D341Med (cell line): Measurements from ENCODE around the gene CYB5D1.

Source experiments
- DNase-seq: peaks from one replicate; pipeline ENCODE4 v3.0.0; 2012; ENCODE audit warnings: low spot score

The CYB5D1 gene

DNA sequence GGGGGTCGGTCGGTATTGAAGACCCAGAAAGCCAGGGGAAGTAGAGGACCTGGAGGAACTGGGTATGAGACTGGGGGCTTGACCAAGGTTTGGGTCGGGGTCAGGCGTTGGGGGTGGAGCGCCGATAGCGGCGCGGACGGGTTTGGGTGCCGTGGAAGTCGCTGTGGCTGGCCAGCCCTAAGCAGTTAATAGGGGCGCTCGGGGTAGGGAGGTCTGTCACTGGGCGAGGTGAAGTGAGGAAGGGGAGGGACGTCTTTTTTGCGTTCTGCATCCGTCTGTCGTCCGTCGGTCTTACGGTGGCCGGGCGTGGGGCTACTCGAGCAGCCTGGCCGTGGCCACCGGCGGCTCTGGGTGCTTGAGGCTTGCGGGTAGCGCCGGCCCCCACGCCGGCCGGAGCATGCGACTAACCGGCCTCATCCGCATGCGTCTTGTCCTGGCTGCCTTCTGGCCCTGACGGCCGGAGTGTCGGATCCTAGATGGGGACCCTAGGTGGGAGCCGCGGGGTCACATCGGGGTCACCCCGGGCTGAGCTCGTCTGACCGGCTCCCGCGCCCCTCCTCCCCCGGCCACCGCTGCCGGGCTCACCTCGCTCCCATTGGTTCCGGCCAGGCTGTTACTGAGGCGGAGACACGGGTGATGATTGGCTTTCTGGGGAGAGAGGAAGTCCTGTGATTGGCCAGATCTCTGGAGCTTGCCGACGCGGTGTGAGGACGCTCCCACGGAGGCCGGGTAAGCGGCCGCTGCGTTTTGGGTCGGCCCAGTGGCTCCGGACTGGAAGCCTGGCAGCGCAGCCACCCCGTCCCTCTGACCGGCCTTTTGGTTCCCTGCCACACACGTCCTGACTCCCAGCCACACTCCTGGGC lies 13.3 kb upstream of the CYB5D1 start:
- DNase-seq, result peak; percentile 79

DNA sequence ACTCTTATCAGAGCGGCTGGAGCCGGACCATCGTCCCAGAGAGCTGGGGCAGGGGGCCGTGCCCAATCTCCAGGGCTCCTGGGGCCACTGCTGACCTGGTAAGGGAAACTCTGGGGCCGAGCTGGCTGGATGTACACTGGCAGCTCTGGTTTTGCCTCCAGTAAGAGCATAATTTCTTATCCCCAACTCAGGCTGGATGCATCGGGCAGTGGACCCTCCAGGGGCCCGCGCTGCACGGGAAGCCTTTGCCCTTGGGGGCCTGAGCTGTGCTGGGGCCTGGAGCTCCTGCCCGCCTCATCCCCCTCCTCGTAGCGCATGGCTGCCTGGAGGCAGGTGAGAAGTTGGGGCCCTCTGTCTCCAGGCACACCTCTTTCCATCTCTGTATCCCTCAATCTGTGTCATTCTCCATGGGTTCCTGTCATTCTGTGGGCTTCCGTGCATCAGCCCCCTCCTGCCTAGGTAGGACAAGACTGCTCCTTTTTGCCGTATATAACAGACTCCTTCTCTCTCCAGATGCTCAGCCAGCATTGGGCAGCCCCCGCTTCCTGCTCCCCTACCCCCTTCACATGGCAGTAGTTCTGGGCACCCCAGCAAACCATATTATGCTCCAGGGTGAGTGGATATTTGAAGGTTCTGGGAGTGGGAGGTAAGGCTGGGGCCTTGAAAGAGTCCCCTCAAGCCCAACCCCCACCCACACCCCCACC lies 12.3 kb upstream of the CYB5D1 start:
- DNase-seq, result no peak

DNA sequence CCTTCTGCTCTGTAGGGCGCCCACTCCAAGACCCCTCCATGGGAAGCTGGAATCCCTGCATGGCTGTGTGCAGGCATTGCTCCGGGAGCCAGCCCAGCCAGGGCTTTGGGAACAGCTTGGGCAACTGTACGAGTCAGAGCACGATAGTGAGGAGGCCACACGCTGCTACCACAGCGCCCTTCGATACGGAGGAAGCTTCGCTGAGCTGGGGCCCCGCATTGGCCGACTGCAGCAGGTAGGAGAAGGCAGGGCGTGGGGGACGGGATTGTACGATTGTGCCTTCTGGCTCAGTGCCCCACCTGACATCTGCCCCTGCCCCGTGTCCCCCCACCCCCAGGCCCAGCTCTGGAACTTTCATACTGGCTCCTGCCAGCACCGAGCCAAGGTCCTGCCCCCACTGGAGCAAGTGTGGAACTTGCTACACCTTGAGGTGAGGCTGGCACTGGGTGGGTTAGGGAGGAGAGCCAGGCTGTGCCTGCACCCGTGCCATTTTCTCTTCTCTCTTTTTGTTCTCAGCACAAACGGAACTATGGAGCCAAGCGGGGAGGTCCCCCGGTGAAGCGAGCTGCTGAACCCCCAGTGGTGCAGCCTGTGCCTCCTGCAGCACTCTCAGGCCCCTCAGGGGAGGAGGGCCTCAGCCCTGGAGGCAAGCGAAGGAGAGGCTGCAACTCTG lies 11.6 kb upstream of the CYB5D1 start:
- DNase-seq, result no peak

DNA sequence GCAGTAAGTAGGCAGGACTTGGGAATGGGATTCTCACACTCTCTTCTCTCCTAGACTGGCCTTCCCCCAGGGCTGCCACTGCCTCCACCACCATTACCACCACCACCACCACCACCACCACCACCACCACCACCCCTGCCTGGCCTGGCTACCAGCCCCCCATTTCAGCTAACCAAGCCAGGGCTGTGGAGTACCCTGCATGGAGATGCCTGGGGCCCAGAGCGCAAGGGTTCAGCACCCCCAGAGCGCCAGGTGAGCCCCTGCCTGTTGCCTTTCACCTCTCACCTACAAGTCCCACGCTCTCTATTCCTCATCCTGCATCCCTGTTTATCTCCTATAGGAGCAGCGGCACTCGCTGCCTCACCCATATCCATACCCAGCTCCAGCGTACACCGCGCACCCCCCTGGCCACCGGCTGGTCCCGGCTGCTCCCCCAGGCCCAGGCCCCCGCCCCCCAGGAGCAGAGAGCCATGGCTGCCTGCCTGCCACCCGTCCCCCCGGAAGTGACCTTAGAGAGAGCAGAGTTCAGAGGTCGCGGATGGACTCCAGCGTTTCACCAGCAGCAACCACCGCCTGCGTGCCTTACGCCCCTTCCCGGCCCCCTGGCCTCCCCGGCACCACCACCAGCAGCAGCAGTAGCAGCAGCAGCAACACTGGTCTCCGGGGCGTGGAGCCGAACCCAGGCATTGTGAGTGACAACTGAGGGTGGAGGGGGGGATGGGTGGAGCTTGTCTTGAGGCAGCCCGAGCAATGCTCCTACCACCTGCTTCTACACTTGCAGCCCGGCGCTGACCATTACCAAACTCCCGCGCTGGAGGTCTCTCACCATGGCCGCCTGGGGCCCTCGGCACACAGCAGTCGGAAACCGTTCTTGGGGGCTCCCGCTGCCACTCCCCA lies 10.8 kb upstream of the CYB5D1 start:
- DNase-seq, result no peak

DNA sequence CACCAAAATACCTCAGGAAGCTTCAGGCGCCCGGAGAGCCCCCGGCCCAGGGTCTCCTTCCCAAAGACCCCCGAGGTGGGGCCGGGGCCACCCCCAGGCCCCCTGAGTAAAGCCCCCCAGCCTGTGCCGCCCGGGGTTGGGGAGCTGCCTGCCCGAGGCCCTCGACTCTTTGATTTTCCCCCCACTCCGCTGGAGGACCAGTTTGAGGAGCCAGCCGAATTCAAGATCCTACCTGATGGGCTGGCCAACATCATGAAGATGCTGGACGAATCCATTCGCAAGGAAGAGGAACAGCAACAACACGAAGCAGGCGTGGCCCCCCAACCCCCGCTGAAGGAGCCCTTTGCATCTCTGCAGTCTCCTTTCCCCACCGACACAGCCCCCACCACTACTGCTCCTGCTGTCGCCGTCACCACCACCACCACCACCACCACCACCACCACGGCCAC lies 9.6 kb upstream of the CYB5D1 start:
- DNase-seq, result no peak

DNA sequence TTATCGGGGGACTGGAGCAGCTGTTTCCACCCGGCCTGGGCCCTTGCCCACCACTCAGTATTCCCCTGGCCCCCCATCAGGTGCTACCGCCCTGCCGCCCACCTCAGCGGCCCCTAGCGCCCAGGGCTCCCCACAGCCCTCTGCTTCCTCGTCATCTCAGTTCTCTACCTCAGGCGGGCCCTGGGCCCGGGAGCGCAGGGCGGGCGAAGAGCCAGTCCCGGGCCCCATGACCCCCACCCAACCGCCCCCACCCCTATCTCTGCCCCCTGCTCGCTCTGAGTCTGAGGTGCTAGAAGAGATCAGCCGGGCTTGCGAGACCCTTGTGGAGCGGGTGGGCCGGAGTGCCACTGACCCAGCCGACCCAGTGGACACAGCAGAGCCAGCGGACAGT lies 9.1 kb upstream of the CYB5D1 start:
- no peak for DNase-seq

DNA sequence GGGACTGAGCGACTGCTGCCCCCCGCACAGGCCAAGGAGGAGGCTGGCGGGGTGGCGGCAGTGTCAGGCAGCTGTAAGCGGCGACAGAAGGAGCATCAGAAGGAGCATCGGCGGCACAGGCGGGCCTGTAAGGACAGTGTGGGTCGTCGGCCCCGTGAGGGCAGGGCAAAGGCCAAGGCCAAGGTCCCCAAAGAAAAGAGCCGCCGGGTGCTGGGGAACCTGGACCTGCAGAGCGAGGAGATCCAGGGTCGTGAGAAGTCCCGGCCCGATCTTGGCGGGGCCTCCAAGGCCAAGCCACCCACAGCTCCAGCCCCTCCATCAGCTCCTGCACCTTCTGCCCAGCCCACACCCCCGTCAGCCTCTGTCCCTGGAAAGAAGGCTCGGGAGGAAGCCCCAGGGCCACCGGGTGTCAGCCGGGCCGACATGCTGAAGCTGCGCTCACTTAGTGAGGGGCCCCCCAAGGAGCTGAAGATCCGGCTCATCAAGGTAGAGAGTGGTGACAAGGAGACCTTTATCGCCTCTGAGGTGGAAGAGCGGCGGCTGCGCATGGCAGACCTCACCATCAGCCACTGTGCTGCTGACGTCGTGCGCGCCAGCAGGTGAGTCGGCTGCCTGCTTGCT lies 8.6 kb upstream of the CYB5D1 start:
- no peak for DNase-seq

DNA sequence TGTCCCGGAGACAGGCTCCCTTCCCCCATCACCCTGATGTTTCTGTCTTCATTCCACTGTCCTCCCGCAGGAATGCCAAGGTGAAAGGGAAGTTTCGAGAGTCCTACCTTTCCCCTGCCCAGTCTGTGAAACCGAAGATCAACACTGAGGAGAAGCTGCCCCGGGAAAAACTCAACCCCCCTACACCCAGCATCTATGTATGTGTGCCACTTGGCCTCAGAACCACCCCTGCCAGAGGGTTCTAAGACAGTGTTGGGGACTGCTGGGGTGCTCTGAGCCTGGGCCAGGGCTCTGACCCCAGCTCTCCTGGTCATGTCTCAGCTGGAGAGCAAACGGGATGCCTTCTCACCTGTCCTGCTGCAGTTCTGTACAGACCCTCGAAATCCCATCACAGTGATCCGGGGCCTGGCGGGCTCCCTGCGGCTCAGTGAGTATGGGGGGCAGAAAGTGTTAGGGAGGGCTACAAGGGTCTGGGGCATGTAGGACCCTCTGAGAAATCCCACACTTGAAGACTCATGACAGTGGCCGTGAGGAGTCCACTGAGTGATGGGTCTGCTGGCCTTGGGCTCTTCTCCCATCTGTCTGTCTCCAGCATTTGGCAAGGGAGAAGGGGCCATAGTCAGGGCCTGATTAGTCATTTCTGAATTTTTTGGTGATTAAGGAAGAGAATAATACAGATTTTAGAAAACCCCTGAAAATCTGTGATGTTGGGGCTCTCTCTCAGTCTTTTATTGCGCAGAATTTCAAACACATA lies 7.9 kb upstream of the CYB5D1 start:
- no peak for DNase-seq

DNA sequence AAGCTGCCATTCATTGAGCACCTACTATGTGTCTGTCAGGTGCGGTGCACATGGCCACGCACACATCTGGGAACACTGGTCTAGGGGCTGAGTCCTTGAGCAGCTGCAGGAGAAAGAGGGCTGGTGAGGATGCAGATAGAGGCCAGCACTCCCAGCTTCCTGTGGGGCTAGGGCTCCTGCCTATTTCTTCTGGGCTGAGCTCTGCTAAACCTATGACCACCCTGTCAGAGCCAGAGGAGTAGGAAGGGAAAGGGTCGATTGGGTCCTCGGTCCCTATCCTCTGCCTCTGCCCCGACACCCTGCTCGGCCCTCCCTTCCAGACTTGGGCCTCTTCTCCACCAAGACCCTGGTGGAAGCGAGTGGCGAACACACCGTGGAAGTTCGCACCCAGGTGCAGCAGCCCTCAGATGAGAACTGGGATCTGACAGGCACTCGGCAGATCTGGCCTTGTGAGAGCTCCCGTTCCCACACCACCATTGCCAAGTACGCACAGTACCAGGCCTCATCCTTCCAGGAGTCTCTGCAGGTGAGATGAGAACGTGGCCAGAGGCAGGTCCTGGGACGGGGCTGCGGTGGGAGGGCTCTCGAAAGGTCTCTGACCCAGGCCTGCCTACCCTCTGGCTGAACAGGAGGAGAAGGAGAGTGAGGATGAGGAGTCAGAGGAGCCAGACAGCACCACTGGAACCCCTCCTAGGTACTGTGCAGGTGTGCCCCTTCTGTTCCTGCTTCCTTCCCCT lies 6.9 kb upstream of the CYB5D1 start:
- no peak for DNase-seq

DNA sequence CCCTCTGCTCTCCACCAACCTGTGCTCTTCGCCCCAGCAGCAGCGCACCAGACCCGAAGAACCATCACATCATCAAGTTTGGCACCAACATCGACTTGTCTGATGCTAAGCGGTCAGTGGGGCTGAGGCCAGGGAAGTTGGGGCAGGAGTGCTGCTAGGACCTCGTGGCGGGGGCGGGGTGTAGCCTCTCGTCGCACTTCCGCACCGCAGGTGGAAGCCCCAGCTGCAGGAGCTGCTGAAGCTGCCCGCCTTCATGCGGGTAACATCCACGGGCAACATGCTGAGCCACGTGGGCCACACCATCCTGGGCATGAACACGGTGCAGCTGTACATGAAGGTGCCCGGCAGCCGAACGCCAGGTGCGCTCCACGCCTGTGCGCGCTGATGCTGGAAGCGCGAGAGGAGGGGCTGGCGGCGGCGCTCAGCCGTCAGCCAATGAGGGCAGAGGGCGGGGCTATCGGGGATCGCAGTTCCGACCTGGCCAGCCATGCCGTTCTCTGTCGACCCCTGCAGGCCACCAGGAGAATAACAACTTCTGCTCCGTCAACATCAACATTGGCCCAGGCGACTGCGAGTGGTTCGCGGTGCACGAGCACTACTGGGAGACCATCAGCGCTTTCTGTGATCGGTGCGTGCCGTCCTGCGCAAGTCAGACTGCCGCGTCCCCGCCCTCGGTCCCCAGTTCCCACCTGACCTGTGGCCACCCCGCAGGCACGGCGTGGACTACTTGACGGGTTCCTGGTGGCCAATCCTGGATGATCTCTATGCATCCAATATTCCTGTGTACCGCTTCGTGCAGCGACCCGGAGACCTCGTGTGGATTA lies 6.2 kb upstream of the CYB5D1 start:
- DNase-seq, result peak; percentile 87

DNA sequence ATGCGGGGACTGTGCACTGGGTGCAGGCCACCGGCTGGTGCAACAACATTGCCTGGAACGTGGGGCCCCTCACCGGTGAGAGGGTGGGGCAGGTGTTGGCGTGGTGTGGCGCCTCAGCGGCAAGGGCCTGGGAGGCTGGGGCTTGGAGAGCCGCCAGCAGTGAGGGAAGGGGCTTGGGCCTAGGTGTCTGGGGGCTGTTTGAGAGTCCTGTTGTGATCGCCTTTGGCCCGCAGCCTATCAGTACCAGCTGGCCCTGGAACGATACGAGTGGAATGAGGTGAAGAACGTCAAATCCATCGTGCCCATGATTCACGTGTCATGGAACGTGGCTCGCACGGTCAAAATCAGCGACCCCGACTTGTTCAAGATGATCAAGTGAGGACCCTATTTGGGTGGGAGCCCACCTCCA lies 5.5 kb upstream of the CYB5D1 start:
- no peak for DNase-seq

DNA sequence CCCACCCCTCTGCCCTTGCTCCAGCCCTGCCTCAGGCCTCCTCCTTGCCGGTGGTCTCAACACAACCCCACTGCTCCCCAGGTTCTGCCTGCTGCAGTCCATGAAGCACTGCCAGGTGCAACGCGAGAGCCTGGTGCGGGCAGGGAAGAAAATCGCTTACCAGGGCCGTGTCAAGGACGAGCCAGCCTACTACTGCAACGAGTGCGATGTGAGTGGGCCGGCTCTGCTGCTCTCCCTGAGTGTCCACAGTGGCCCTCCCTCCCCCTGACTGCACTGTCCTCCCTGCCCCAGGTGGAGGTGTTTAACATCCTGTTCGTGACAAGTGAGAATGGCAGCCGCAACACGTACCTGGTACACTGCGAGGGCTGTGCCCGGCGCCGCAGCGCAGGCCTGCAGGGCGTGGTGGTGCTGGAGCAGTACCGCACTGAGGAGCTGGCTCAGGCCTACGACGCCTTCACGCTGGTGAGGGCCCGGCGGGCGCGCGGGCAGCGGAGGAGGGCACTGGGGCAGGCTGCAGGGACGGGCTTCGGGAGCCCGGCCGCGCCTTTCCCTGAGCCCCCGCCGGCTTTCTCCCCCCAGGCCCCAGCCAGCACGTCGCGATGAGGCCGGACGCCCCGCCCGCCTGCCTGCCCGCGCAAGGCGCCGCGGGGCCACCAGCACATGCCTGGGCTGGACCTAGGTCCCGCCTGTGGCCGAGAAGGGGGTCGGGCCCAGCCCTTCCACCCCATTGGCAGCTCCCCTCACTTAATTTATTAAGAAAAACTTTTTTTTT lies 4.7 kb upstream of the CYB5D1 start:
- no peak for DNase-seq

DNA sequence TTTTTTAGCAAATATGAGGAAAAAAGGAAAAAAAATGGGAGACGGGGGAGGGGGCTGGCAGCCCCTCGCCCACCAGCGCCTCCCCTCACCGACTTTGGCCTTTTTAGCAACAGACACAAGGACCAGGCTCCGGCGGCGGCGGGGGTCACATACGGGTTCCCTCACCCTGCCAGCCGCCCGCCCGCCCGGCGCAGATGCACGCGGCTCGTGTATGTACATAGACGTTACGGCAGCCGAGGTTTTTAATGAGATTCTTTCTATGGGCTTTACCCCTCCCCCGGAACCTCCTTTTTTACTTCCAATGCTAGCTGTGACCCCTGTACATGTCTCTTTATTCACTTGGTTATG lies 4.1 kb upstream of the CYB5D1 start:
- DNase-seq, result no peak

DNA sequence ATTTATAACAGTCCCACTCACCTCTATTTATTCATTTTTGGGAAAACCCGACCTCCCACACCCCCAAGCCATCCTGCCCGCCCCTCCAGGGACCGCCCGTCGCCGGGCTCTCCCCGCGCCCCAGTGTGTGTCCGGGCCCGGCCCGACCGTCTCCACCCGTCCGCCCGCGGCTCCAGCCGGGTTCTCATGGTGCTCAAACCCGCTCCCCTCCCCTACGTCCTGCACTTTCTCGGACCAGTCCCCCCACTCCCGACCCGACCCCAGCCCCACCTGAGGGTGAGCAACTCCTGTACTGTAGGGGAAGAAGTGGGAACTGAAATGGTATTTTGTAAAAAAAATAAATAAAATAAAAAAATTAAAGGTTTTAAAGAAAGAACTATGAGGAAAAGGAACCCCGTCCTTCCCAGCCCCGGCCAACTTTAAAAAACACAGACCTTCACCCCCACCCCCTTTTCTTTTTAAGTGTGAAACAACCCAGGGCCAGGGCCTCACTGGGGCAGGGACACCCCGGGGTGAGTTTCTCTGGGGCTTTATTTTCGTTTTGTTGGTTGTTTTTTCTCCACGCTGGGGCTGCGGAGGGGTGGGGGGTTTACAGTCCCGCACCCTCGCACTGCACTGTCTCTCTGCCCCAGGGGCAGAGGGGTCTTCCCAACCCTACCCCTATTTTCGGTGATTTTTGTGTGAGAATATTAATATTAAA lies 3.6 kb upstream of the CYB5D1 start:
- no peak for DNase-seq

DNA sequence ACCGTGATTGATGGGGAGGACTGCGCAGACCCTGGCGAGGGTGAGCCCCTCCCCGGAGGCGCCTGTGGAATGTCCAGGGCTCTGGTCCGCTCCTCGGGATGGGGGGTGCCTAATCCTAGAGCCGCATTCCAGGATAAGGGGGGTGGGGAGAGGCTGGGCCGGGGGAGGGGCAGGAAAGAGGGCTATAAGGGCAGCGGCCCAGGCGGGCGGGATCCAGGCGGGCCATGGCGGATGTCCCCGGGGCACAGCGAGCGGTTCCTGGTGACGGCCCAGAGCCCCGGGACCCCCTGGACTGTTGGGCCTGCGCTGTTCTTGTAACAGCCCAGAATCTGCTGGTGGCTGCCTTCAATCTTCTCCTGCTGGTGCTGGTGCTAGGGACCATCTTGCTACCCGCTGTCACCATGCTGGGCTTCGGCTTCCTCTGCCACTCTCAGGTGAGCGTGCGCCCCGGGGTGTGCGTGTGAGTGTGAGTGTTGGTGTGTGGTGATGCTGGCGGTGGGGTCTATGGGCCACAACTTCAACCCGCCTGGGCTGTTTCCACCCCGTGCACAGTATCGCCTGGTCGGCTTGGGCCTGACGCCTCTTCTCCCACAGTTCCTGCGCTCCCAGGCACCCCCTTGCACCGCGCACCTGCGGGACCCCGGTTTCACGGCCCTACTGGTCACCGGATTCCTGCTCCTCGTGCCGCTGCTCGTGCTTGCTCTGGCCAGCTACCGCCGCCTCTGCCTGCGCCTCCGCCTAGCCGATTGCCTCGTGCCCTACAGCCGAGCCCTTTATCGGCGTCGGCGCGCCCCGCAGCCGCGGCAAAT lies 2.7 kb upstream of the CYB5D1 start, which contains the start of gene TMEM88:
TSS of gene TMEM88 (plus strand) at position 216 of the 809 bp plus-strand sequence. CDS start at position 225, 9 bp downstream.
- no peak for DNase-seq

DNA sequence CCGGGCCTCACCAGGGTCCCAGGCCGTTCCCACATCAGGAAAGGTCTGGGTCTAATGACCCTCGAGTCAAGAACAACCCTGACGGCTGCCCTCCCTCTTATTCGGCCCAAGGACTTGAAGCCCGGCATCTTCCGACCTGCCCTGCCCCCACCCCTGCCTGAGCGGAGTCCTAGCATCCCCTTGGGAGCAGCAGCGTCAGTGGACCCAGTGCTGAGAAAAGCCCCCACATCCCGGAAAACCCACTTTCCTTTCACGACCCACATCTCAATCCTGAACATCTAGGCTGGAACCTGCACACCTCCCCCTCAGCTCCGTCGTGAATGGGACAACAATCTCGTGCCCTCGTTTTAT lies 2.2 kb upstream of the CYB5D1 start:
- no peak for DNase-seq
